ENCODE measurements around the gene SATB1.

DNA sequence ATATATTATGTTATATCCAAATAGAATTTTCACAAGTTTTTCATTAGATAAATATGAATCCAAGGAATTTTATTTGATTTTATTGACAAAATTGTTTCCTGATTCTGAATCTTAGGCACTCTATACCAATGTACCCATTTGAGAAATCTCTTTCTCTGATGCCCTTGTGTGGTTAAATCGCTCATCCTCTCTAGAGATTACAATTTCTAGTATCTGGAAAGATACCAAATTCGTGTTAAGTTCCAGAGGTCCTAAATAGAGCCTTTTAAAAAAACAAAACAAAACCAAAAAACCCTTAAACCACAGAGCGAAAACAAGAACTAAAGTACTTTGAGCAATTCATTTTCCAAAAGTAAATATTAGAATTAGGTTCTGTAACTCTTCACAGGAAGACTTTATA lies 20.0 kb downstream of the SATB1 start:
- TF ChIP-seq, protein P1, sequence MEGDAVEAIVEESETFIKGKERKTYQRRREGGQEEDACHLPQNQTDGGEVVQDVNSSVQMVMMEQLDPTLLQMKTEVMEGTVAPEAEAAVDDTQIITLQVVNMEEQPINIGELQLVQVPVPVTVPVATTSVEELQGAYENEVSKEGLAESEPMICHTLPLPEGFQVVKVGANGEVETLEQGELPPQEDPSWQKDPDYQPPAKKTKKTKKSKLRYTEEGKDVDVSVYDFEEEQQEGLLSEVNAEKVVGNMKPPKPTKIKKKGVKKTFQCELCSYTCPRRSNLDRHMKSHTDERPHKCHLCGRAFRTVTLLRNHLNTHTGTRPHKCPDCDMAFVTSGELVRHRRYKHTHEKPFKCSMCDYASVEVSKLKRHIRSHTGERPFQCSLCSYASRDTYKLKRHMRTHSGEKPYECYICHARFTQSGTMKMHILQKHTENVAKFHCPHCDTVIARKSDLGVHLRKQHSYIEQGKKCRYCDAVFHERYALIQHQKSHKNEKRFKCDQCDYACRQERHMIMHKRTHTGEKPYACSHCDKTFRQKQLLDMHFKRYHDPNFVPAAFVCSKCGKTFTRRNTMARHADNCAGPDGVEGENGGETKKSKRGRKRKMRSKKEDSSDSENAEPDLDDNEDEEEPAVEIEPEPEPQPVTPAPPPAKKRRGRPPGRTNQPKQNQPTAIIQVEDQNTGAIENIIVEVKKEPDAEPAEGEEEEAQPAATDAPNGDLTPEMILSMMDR (IDR thresholded peaks at IDR 0.05) = no peak
- no peak for TF ChIP-seq POLR2A (IDR thresholded peaks at IDR 0.05)
